Measurements from ENCODE around the gene SRMS.

DNA sequence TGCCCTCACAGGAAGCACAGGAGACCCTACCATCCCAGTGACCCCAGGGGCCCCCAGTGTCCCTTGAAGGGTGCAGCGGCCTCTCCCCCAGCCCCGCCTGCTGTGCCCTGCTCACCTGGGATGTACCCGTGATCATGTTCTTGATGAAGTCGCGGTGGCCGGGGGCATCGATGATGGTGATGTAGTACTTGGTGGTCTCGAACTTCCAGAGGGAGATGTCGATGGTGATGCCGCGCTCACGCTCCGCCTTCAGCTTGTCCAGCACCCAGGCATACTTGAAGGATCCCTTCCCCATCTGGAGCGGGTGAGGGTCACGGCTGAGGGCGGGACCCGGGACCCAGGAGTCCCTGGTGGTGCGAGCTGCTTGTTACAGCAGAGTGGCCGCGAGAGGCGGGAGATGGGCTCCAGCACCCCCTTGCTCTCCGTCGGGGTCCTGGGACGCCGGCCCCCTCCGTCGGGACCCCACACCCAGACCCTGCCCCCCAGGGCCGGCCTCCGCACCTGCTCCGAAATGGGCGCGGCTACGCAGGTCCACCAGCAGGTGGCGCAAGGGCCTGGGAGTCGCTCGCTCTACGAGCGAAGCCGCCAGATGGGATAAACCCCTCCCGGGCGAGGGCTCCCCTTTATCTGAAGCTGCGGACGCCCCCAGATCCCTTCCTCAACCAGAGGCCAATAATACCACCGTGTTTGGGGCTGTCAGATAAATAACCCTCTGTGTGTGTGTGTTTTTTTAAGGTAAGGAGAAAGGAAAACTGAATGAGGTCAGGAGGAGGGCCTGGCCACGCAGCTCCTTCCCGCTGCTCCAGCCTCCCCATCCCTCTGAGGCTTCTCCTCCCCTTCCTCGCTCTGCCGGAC lies 51.6 kb downstream of the SRMS start:
- peak; percentile 91 for TF ChIP-seq CTCF (IDR thresholded peaks at IDR 0.05; ENCODE audit: low read depth, low read length)
- TF ChIP-seq EZH2phosphoT487 (IDR thresholded peaks at IDR 0.05; ENCODE audit: low read depth), result no peak

Measured in OCI-LY3 (cell line).